Activated CD4-positive, alpha-beta T cell treated with anti-CD3 and anti-CD28 coated beads, Interleukin-2, amount 10 ng/mL, durations not matched to agents 7 days and 5 days (primary cell): Measurements from ENCODE around the gene ACSM2A. TPM values are rescaled to one million over a fixed set of nuclear protein-coding genes. Genes with fewer than 3 reads are reported as not detected.
"Not testable (repeated sequence)": the region's sequence is repeated elsewhere in the genome, so short reads cannot be mapped to it uniquely, and the experiment has no call there.

Experiments used
- CTCF ChIA-PET: fragments of 350-600 bp; sonication (Branson Sonifier 250); formaldehyde crosslinking; loops from one replicate; lab custom pipeline; 2021; ENCODE audit warnings: antibody characterized with exemption; lab: Charles Lee
- POLR2A ChIA-PET: fragments of 350-600 bp; sonication (Branson Sonifier 250); formaldehyde crosslinking; loops from one replicate; lab custom pipeline; 2021; ENCODE audit warnings: antibody characterized with exemption; lab: Charles Lee
- DNase-seq: peaks from one replicate; pipeline ENCODE4 v3.0.0-alpha.2; 2020
- H3K27ac Mint-ChIP-seq: one replicate; pipeline ENCODE4 v1.8.0; 2021; ENCODE audit warnings: mild to moderate bottlenecking, moderate library complexity, mixed read lengths
- H3K27me3 Mint-ChIP-seq: one replicate; pipeline ENCODE4 v1.8.0; 2021; ENCODE audit warnings: mixed read lengths
- H3K36me3 Mint-ChIP-seq: one replicate; pipeline ENCODE4 v1.8.0; 2021; ENCODE audit warnings: low read depth, mixed read lengths
- H3K4me1 Mint-ChIP-seq: one replicate; pipeline ENCODE4 v1.8.0; 2021; ENCODE audit warnings: mixed read lengths
- H3K4me3 Mint-ChIP-seq: one replicate; pipeline ENCODE4 v1.8.0; 2021; ENCODE audit warnings: mild to moderate bottlenecking, moderate library complexity, mixed read lengths
- H3K9me3 Mint-ChIP-seq: one replicate; pipeline ENCODE4 v1.8.0; 2021; ENCODE audit warnings: mixed read lengths
- total RNA-seq, 2 experiments: library from RNA; stranded (reverse); gene quantifications; one replicate each; pipeline ENCODE4 v1.2.3, GENCODE V29; 2021

Gene ACSM2A
- total RNA-seq, 2 experiments from 2014 or later: not detected

GRCh38 chr16:20531795-20532194, 80.5 kb downstream of the ACSM2A start:
- H3K27ac Mint-ChIP-seq, H3K36me3 Mint-ChIP-seq, DNase-seq, CTCF ChIA-PET, H3K4me1 Mint-ChIP-seq, H3K4me3 Mint-ChIP-seq, H3K9me3 Mint-ChIP-seq, POLR2A ChIA-PET, H3K27me3 Mint-ChIP-seq: not testable (repeated sequence)

GRCh38 chr16:20532284-20532792, 81.0 kb downstream of the ACSM2A start:
- H3K36me3 Mint-ChIP-seq, H3K4me1 Mint-ChIP-seq, H3K27me3 Mint-ChIP-seq, H3K27ac Mint-ChIP-seq, CTCF ChIA-PET, DNase-seq, H3K4me3 Mint-ChIP-seq, H3K9me3 Mint-ChIP-seq, POLR2A ChIA-PET: not testable (repeated sequence)

- POLR2A ChIA-PET, H3K36me3 Mint-ChIP-seq, DNase-seq, H3K4me3 Mint-ChIP-seq, H3K9me3 Mint-ChIP-seq, H3K27ac Mint-ChIP-seq, H3K4me1 Mint-ChIP-seq, H3K27me3 Mint-ChIP-seq, CTCF ChIA-PET: not testable (repeated sequence)
Observed at GRCh38 chr16:20536669-20537068, 85.3 kb downstream of the ACSM2A start.

Other genes starting within 250 kb of the ACSM2A start
- not detected for gene GP2, start 124.0 kb upstream of the ACSM2A start, total RNA-seq
- not detected for gene UMOD, start 98.8 kb upstream of the ACSM2A start, total RNA-seq
- gene PDILT, start 46.8 kb upstream of the ACSM2A start, total RNA-seq: not detected
- gene ACSM5, start 42.0 kb upstream of the ACSM2A start, total RNA-seq: not detected
- gene ACSM2B, start 124.8 kb downstream of the ACSM2A start, total RNA-seq: not detected
- under 1 TPM; 0.20 to 0.23 TPM for gene ACSM1, start 246.2 kb downstream of the ACSM2A start, total RNA-seq